SU-DHL-6 (cell line): ENCODE data around the gene USP16.
A peak's percentile ranks its signal among the peaks of the same experiment; 100 is the strongest.
"Not testable (repeated sequence)": the region's sequence is repeated elsewhere in the genome, so short reads cannot be mapped to it uniquely, and the experiment has no call there.

Source experiments
- H2AFZ ChIP-seq: fragments of 200-600 bp; sonication (generic); 2 replicates; pipeline ENCODE4 v1.6.1; 2014; ENCODE audit warnings: low read depth, mild to moderate bottlenecking, moderate library complexity, mixed read lengths, antibody characterized with exemption, low read length; ENCODE audit not compliant: severe bottlenecking
- H3F3A ChIP-seq: fragments of 200-600 bp; shearing (Covaris generic); 2 replicates; pipeline ENCODE4 v1.6.0; 2016; ENCODE audit warnings: antibody characterized with exemption, mild to moderate bottlenecking; ENCODE audit not compliant: insufficient read depth
- H3K27ac ChIP-seq: fragments of 200-600 bp; sonication (generic); 2 replicates; pipeline ENCODE4 v1.5.1; 2016; ENCODE audit warnings: low read depth, mild to moderate bottlenecking, low read length, moderate library complexity, mixed read lengths
- H3K27me3 ChIP-seq: fragments of 200-600 bp; sonication (generic), shearing (Covaris generic); 2 replicates; pipeline ENCODE4 v1.6.0; 2014; ENCODE audit warnings: mild to moderate bottlenecking, low read length
- H3K36me3 ChIP-seq: fragments of 200-600 bp; sonication (generic); 2 replicates; pipeline ENCODE4 v1.6.1; 2014; ENCODE audit warnings: mild to moderate bottlenecking, low read length, mixed read lengths
- H3K4me2 ChIP-seq: fragments of 300-600, 200-600 bp; shearing (Covaris generic), sonication (generic); 2 replicates; pipeline ENCODE4 v1.6.0; 2014; ENCODE audit warnings: low read length, low read depth, mild to moderate bottlenecking; ENCODE audit not compliant: poor library complexity, severe bottlenecking
- H3K4me3 ChIP-seq: fragments of 200-600 bp; sonication (generic); 2 replicates; pipeline ENCODE4 v1.5.1; 2014; ENCODE audit warnings: antibody characterized with exemption, low read length, mild to moderate bottlenecking, mixed read lengths; ENCODE audit not compliant: insufficient read depth, poor library complexity, severe bottlenecking
- H3K79me2 ChIP-seq: fragments of 200-600 bp; sonication (generic); 2 replicates; pipeline ENCODE4 v1.6.1; 2014; ENCODE audit warnings: mild to moderate bottlenecking, low read length, moderate library complexity; ENCODE audit not compliant: insufficient read depth
- H3K9ac ChIP-seq: fragments of 200-600 bp; sonication (generic); 2 replicates; pipeline ENCODE4 v1.7.0; 2014; ENCODE audit warnings: mild to moderate bottlenecking, low read length
- H3K9me2 ChIP-seq: fragments of 200-600 bp; sonication (generic); replicated peaks from 2 replicates; pipeline ENCODE4 v1.6.1; 2014; ENCODE audit warnings: low read length; ENCODE audit not compliant: insufficient read depth
- H3K9me3 ChIP-seq: fragments of 200-600 bp; sonication (generic); 2 replicates; pipeline ENCODE4 v1.6.1; 2014; ENCODE audit warnings: low read length, mixed read lengths; ENCODE audit not compliant: insufficient read depth
- H4K20me1 ChIP-seq: fragments of 200-600 bp; sonication (generic); 2 replicates; pipeline ENCODE4 v1.6.1; 2014; ENCODE audit warnings: low read depth, mild to moderate bottlenecking, antibody characterized with exemption, low read length, moderate library complexity, mixed read lengths
- EZH2phosphoT487 ChIP-seq: fragments of 200-600 bp; sonication (generic), shearing (Covaris generic); conservative IDR thresholded peaks from 2 replicates; pipeline ENCODE4 v1.6.1; 2018; ENCODE audit warnings: mild to moderate bottlenecking, antibody characterized with exemption, low read length, moderate library complexity, mixed read lengths
- TF ChIP-seq, protein P1 (sequence below): fragments of 200-600 bp; sonication (generic); IDR thresholded peaks from one replicate; pipeline ENCODE4 v1.5.1; 2017; ENCODE audit warnings: antibody characterized with exemption, mild to moderate bottlenecking, low read length, moderate library complexity; ENCODE audit not compliant: insufficient read depth, poor library complexity, severe bottlenecking

The USP16 gene

DNA sequence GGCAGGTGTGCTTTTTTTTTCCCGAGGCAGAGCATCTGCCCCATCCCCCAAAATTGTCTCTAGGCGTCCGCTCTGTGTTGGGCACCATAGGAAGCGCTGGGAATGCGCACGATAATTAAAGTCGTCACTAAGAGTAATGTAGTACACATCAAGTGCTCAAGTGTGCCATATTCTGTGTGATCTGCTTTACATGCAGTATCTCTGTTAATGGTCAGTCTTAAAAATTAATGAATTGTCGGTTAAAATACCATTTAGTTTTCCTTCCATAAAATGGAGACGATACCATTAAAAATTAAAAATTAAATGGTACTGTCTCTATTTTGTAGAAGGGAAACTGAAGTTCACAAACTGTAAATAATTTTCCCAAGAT, 49.5 kb downstream of the USP16 start:
- Histone ChIP-seq H3K9ac (peak overlapping the region; percentile 89), H3K4me3 (peak overlapping the region; percentile 72), H3K79me2 (peaks cover 50% of the 10 kb centered on the region), H2AFZ (peak overlapping the region; percentile 57), H4K20me1 (peaks cover 38% of the 10 kb centered on the region), H3K9me3 (no peaks in the 10 kb centered on the region), H3K27ac (peak overlapping the region; percentile 60), H3K4me2 (peak overlapping the region; percentile 85), H3K36me3 (peaks cover 19% of the 10 kb centered on the region), H3K27me3 (no peaks in the 10 kb centered on the region), H3F3A (peaks cover 32% of the 10 kb centered on the region), H3K9me2 (no peaks in the 10 kb centered on the region)
- TF ChIP-seq EZH2phosphoT487, result no peak
- TF ChIP-seq, protein P1, sequence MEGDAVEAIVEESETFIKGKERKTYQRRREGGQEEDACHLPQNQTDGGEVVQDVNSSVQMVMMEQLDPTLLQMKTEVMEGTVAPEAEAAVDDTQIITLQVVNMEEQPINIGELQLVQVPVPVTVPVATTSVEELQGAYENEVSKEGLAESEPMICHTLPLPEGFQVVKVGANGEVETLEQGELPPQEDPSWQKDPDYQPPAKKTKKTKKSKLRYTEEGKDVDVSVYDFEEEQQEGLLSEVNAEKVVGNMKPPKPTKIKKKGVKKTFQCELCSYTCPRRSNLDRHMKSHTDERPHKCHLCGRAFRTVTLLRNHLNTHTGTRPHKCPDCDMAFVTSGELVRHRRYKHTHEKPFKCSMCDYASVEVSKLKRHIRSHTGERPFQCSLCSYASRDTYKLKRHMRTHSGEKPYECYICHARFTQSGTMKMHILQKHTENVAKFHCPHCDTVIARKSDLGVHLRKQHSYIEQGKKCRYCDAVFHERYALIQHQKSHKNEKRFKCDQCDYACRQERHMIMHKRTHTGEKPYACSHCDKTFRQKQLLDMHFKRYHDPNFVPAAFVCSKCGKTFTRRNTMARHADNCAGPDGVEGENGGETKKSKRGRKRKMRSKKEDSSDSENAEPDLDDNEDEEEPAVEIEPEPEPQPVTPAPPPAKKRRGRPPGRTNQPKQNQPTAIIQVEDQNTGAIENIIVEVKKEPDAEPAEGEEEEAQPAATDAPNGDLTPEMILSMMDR, result no peak

DNA sequence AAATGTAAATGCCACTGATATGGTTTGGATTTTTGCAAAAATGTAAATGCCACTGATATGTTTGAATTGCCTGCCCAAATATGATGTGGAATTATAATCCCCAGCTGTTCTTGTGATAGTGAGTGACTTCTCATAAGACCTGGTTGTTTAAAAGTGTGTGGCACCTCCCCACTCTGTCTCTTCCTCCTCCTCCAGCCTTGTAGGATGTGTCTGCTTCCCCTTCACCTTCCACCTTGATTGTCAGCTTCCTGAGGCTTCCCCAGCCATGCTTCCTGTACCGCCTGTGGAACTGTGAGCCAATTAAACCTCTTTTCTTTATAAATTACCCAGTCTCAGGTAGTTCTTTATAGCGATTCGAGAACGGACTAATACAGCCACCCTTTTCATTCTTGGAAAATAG, 50.3 kb downstream of the USP16 start:
- no peaks in the 10 kb centered on the region for H3K27me3 ChIP-seq
- no peak overlapping the region for H3K9ac ChIP-seq
- peaks cover 31% of the 10 kb centered on the region for H3F3A ChIP-seq
- TF ChIP-seq, protein P1, result no peak
- no peak for TF ChIP-seq EZH2phosphoT487
- H3K27ac ChIP-seq, result no peak overlapping the region
- peaks cover 11% of the 10 kb centered on the region for H3K36me3 ChIP-seq
- no peak overlapping the region for H2AFZ ChIP-seq
- peak overlapping the region; percentile 85 for H3K4me2 ChIP-seq
- no peaks in the 10 kb centered on the region for H3K9me3 ChIP-seq
- H4K20me1 ChIP-seq, result peaks cover 30% of the 10 kb centered on the region
- H3K9me2 ChIP-seq, result no peaks in the 10 kb centered on the region
- H3K4me3 ChIP-seq, result no peak overlapping the region
- peaks cover 43% of the 10 kb centered on the region for H3K79me2 ChIP-seq

DNA sequence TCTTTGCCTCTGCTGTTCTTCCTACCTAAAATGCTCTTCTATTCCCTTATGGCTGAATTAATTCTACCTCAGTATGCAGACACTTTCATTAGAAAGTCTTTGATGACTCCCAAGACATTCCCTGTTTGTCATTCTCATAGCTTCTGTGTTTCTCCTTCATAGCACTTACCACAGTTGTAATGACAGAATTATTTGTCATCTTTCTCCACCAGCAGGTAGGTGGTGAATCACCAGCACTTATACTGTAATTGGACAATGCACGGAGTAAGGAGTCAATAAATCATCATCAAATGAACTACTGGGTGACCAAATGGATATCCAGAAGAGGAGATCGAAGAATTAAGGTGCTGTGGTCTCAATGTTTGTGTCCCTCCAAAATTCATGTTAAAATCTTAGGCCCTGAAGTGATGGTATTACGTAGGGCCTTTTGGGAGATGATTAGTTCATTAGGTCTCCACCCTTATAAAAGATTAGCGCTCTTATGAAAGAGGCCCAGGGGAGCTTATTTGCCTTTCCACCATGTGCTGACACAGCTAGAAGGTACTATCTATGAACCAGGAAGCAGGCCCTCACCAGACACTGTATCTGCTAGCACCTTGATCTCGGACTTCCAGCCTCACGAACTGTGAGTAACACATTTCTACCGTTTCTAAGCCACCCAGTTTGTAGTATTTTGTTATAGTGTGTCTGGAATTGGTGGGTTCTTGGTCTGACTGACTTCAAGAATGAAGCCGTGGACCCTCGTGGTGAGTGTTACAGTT, 51.4 kb downstream of the USP16 start:
- Histone ChIP-seq H3K9ac (no peak overlapping the region), H3K27me3 (no peaks in the 10 kb centered on the region), H3F3A (peaks cover 32% of the 10 kb centered on the region), H3K9me3 (no peaks in the 10 kb centered on the region), H3K36me3 (peaks cover under 1% of the 10 kb centered on the region), H3K4me3 (no peak overlapping the region), H3K79me2 (peaks cover 31% of the 10 kb centered on the region), H2AFZ (peak overlapping the region; percentile 63), H3K4me2 (no peak overlapping the region), H3K9me2 (no peaks in the 10 kb centered on the region), H3K27ac (no peak overlapping the region), H4K20me1 (peaks cover 19% of the 10 kb centered on the region)
- TF ChIP-seq, protein P1, result no peak
- TF ChIP-seq EZH2phosphoT487, result no peak

DNA sequence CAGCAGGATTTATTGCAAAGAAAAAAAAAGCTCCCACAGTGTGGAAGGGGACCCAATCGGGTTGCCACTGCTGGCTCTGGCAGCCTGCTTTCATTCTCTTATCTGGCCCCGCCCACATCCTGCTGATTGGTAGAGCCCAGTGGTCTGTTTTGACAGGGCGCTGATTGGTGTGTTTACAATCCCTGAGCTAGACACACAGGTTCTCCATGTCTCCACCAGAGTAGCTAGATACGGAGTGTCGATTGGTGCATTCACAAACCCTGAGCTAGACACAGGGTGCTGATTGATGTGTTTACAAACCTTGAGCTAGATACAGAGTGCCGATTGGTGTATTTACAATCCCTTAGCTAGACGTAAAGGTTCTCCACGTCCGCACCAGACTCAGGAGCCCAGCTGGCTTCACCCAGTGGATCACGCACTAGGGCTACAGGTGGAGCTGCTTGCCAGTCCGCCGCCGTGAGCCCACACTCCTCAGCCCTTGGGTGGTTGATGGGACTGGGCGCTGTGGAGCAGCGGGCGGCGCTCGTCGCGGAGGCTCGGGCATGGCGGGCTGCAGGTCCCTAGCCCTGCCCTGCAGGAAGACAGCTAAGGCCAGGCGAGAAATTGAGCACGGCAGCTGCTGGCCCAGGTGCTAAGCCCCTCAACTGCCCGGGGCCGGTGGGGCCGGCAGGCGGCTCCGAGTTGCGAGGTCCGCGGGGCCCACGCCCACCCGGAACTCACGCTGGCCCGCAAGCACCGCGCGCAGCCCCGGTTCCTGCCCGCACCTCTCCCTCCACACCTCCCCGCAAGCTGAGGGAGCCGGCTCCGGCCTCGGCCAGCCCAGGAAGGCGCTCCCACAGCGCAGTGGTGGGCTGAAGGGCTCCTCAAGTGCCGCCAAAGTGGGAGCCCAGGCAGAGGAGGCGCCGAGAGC, 52.5 kb downstream of the USP16 start:
- Histone ChIP-seq H3K4me2 (peak overlapping the region; percentile 68), H2AFZ (peak overlapping the region; percentile 94), H3K27ac (peak overlapping the region; percentile 74), H3K9ac (peak overlapping the region; percentile 59), H3F3A (peaks cover 32% of the 10 kb centered on the region), H3K4me3 (peak overlapping the region; percentile 37), H3K79me2 (peaks cover 20% of the 10 kb centered on the region)
- H3K27me3 ChIP-seq, H3K36me3 ChIP-seq, H3K9me3 ChIP-seq, H3K9me2 ChIP-seq, H4K20me1 ChIP-seq: not testable (repeated sequence)
